NCI-H510A (cell line): ENCODE results near the gene UGT2B28.
"Not testable (repeated sequence)": the region's sequence is repeated elsewhere in the genome, so short reads cannot be mapped to it uniquely, and the experiment has no call there.

Experiments
- DNase-seq: peaks from one replicate; lab custom pipeline; 2025; lab: John Stamatoyannopoulos, UW

The UGT2B28 gene

DNA sequence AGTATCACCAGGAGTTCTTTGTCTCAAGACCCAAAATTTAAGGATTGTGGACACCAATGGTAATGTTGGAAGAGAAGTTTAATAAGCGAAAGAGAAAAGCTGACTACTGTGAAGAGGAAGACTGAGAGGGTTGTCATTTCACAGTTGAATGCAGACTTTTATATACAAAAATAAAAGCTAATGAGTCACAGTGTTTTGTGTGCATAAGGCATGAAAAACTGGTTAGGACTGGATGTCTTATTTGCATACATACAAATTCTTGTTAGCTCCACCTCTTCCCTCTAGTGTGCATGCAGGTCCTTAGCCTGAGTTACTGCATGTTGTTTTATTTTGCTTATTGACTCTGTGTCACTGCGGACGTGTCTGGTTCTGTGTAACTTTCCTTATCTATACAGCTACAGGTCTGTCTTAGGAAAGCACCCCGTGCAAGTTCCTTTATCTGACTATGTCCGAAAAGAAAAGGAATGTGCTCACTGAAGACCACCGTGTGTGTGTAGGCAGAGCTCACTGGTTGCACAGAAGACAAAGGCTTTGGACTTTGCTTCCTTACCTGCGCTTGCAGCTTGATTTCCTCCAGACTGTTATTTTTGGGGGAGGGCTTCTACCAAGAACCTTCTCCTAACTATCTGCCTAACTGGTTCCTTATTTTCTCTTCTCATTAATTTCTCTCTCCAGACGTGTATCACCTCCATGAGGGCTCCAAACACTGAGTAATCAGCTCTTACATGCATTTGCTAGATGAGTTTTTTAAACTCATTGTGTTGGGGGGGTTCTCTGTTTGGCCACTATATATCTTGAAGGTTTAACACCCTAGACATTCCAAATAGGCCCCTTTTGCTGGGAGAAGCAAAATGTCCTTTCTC lies 63.5 kb downstream of the UGT2B28 start:
- not testable (repeated sequence) for DNase-seq
